ENCODE data around the gene DDX24. TPM values are rescaled to one million over a fixed set of nuclear protein-coding genes. Genes with fewer than 3 reads are reported as not detected.

Gene DDX24
- total and polyA plus RNA-seq, 2 experiments from 2014 or later: 127 to 145 TPM

DNA sequence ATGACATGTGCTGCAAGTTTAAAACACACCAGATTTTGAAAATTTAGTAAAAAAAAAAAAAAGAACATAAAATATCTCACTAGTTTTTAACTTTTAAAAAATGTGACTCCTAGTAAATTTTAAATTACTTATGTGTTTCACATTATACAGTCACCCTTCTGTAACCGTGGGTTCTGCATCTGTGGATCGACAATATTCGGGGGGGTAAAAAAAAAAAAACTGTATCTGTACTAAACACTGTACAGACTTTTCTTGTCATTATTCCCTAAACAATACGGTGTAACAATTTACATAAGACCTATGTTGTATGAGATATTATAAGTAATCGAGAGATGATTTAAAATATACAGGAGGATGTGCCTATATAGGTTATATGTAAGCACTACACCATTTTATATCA is 3.2 kb downstream of the DDX24 start:
- TF ChIP-seq EZH2phosphoT487 (IDR thresholded peaks at IDR 0.05; ENCODE audit: low read depth, severe bottlenecking, unreplicated experiment) (no peak), CTCF (IDR thresholded peaks at IDR 0.05; ENCODE audit: poor library complexity) (no peak), EZH2 (IDR thresholded peaks at IDR 0.05; ENCODE audit: borderline replicate concordance) (no peak)
- Histone ChIP-seq H3K9me3 (ENCODE audit: low read depth) (no peaks in the 10 kb centered on the region), H3K4me3 (no peak overlapping the region), H2AFZ (no peak overlapping the region), H3K27ac (no peak overlapping the region), H3K9me2 (replicated peaks; ENCODE audit: insufficient read depth) (no peaks in the 10 kb centered on the region), H3K27me3 (no peaks in the 10 kb centered on the region), H4K20me1 (ENCODE audit: insufficient read depth, poor library complexity, severe bottlenecking) (peaks cover 41% of the 10 kb centered on the region), H3K36me3 (replicated peaks; ENCODE audit: insufficient read depth, low read depth) (no peaks in the 10 kb centered on the region), H3K4me1 (ENCODE audit: insufficient read depth) (peaks cover 27% of the 10 kb centered on the region), H3K4me2 (peak overlapping the region; percentile 90), H3K79me2 (peaks cover 91% of the 10 kb centered on the region)
- WGBS (ENCODE audit: low lambda C conversion rate, missing lambda C conversion rate): 95% methylated on average over 5 of the region's 5 CpGs
- no peak for DNase-seq (ENCODE audit: low spot score)

GRCh38 chr14:94077111-94077821 is 3.7 kb downstream of the DDX24 start:
- 87% methylated on average over 7 of the region's 7 CpGs for WGBS (ENCODE audit: low lambda C conversion rate, missing lambda C conversion rate)
- no peak for TF ChIP-seq CTCF (IDR thresholded peaks at IDR 0.05; ENCODE audit: poor library complexity)
- no peak for TF ChIP-seq EZH2phosphoT487 (IDR thresholded peaks at IDR 0.05; ENCODE audit: low read depth, severe bottlenecking, unreplicated experiment)
- TF ChIP-seq EZH2 (IDR thresholded peaks at IDR 0.05; ENCODE audit: borderline replicate concordance): no peak

GRCh38 chr14:94075008-94075407 is 6.0 kb downstream of the DDX24 start:
- Histone ChIP-seq H3K79me2 (peaks cover 100% of the 10 kb centered on the region), H3K4me2 (no peak overlapping the region), H3K9me2 (replicated peaks; ENCODE audit: insufficient read depth) (no peaks in the 10 kb centered on the region), H3K4me1 (ENCODE audit: insufficient read depth) (peaks cover 27% of the 10 kb centered on the region), H3K27me3 (no peaks in the 10 kb centered on the region), H2AFZ (no peak overlapping the region), H3K4me3 (no peak overlapping the region), H3K9me3 (ENCODE audit: low read depth) (peaks cover 6% of the 10 kb centered on the region), H4K20me1 (ENCODE audit: insufficient read depth, poor library complexity, severe bottlenecking) (peaks cover 43% of the 10 kb centered on the region), H3K27ac (no peak overlapping the region), H3K36me3 (replicated peaks; ENCODE audit: insufficient read depth, low read depth) (no peaks in the 10 kb centered on the region)
- WGBS (ENCODE audit: low lambda C conversion rate, missing lambda C conversion rate): 96% methylated on average over 2 of the region's 2 CpGs
- DNase-seq (ENCODE audit: low spot score): no peak
- TF ChIP-seq EZH2phosphoT487 (IDR thresholded peaks at IDR 0.05; ENCODE audit: low read depth, severe bottlenecking, unreplicated experiment): no peak
- no peak for TF ChIP-seq EZH2 (IDR thresholded peaks at IDR 0.05; ENCODE audit: borderline replicate concordance)
- TF ChIP-seq CTCF (IDR thresholded peaks at IDR 0.05; ENCODE audit: poor library complexity): no peak

More at GRCh38 chr14:94077111-94077821, 3.7 kb downstream of the DDX24 start:
- H2AFZ ChIP-seq: no peak overlapping the region
- H3K4me1 ChIP-seq (ENCODE audit: insufficient read depth): peaks cover 27% of the 10 kb centered on the region
- H3K9me3 ChIP-seq (ENCODE audit: low read depth): no peaks in the 10 kb centered on the region
- no peak overlapping the region for H3K27ac ChIP-seq
- H3K79me2 ChIP-seq: peaks cover 91% of the 10 kb centered on the region
- H3K9me2 ChIP-seq (replicated peaks; ENCODE audit: insufficient read depth): no peaks in the 10 kb centered on the region
- DNase-seq (ENCODE audit: low spot score): no peak
- no peak overlapping the region for H3K4me3 ChIP-seq
- no peaks in the 10 kb centered on the region for H3K36me3 ChIP-seq (replicated peaks; ENCODE audit: insufficient read depth, low read depth)
- no peaks in the 10 kb centered on the region for H3K27me3 ChIP-seq
- peak overlapping the region; percentile 90 for H3K4me2 ChIP-seq
- peaks cover 43% of the 10 kb centered on the region for H4K20me1 ChIP-seq (ENCODE audit: insufficient read depth, poor library complexity, severe bottlenecking)
